Measurements from ENCODE around the gene LHFPL2. TPM values are rescaled to one million over a fixed set of nuclear protein-coding genes. Genes with fewer than 3 reads are reported as not detected.
"Not testable (repeated sequence)": the region's sequence is repeated elsewhere in the genome, so short reads cannot be mapped to it uniquely, and the experiment has no call there.

Gene LHFPL2
- total RNA-seq, 4 donors from 2014 or later: 14.7 to 127 (median 28.0) TPM

- Histone ChIP-seq H3K27ac (no peak overlapping the region), H3K36me3 (no peaks in the 10 kb centered on the region), H3K4me3 (no peak overlapping the region), H3K27me3 (no peaks in the 10 kb centered on the region), H3K4me1 (no peaks in the 10 kb centered on the region), H3K9me3 (no peaks in the 10 kb centered on the region)
- intact Hi-C loops (cut with DNase I; ENCODE audit: low total_unique reads): no loop called here
- TF ChIP-seq CTCF (IDR thresholded peaks at IDR 0.05): no peak
- no peak for TF ChIP-seq POLR2A (IDR thresholded peaks at IDR 0.05)
- no peak for DNase-seq
Observed at GRCh38 chr5:78690253-78690972, 41.8 kb upstream of the LHFPL2 start.

- H3K9me3 ChIP-seq: no peaks in the 10 kb centered on the region
- intact Hi-C loops (cut with DNase I; ENCODE audit: low total_unique reads): no loop called here
- H3K4me1 ChIP-seq: no peaks in the 10 kb centered on the region
- no peak for TF ChIP-seq CTCF (IDR thresholded peaks at IDR 0.05)
- no peak for TF ChIP-seq POLR2A (IDR thresholded peaks at IDR 0.05)
- no peaks in the 10 kb centered on the region for H3K27me3 ChIP-seq
- no peaks in the 10 kb centered on the region for H3K36me3 ChIP-seq
- H3K27ac ChIP-seq: no peak overlapping the region
- H3K4me3 ChIP-seq: no peak overlapping the region
- no peak for DNase-seq
Observed at GRCh38 chr5:78689540-78690252, 41.1 kb upstream of the LHFPL2 start.

GRCh38 chr5:78687514-78687913, 38.9 kb upstream of the LHFPL2 start:
- DNase-seq; H3K9me3 ChIP-seq; H3K27me3 ChIP-seq; H3K4me1 ChIP-seq; H3K36me3 ChIP-seq; H3K4me3 ChIP-seq; H3K27ac ChIP-seq; intact Hi-C loops (cut with DNase I; ENCODE audit: low total_unique reads): not testable (repeated sequence)

- H3K4me3 ChIP-seq; DNase-seq; H3K36me3 ChIP-seq; H3K27me3 ChIP-seq; intact Hi-C loops (cut with DNase I; ENCODE audit: low total_unique reads); H3K4me1 ChIP-seq; H3K9me3 ChIP-seq; H3K27ac ChIP-seq: not testable (repeated sequence)
Observed at GRCh38 chr5:78683905-78684304, 35.3 kb upstream of the LHFPL2 start.

GRCh38 chr5:78679905-78680304, 31.3 kb upstream of the LHFPL2 start:
- intact Hi-C loops (cut with DNase I; ENCODE audit: low total_unique reads): no loop called here
- no peak for TF ChIP-seq CTCF (IDR thresholded peaks at IDR 0.05)
- TF ChIP-seq POLR2A (IDR thresholded peaks at IDR 0.05): no peak
- H3K4me1 ChIP-seq: no peaks in the 10 kb centered on the region

More at GRCh38 chr5:78679905-78680304, 31.3 kb upstream of the LHFPL2 start:
- Histone ChIP-seq H3K36me3 (no peaks in the 10 kb centered on the region), H3K27me3 (no peaks in the 10 kb centered on the region), H3K4me3 (no peak overlapping the region), H3K27ac (no peak overlapping the region), H3K9me3 (no peaks in the 10 kb centered on the region)
- no peak for DNase-seq

All from uterus (tissue), 4 donors.